Right forelimb (tissue), 1 donor: ENCODE measurements around the gene PIK3IP1.

Experiments used
- DNase-seq: peaks from one replicate; pipeline ENCODE4 v3.0.0-alpha.2; 2018

The PIK3IP1 gene

DNA sequence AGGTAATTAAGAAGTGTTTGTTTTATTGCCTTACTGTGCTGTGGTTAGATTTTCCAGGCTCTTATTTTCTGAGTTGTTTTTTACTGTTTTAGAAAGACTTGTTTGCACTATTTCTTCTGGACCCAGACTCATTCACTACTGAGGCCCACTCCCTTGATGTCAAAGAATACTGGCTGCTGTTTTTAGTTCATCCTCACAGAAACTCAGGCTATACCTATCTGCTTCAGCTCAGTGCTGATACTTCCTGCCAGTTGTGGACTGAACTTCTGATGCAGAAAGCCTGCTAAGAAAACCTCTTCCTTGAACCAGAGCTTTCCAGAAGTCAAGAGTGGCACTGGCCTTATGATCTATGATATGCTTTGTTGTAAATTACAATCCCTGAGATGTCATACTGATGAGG lies 15.9 kb upstream of the PIK3IP1 start:
- no peak for DNase-seq

DNA sequence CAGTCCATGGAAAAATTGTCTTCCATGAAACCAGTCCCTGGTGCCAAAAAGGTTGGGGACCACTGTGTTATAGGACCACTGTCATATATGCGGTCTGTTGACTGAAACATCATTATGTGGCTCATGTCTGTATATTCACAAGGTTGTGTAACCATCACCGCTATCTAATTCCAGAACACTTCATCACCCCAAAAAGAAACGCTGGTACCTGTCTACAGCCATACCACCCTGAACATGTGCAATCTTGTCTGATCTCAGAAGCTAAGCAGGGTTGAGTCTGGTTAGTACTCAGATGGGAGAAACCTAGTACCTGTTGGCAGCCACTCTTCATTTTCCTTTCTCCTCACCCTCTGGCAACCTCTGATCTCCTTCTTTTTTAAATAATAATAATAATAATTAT lies 12.9 kb upstream of the PIK3IP1 start:
- no peak for DNase-seq

DNA sequence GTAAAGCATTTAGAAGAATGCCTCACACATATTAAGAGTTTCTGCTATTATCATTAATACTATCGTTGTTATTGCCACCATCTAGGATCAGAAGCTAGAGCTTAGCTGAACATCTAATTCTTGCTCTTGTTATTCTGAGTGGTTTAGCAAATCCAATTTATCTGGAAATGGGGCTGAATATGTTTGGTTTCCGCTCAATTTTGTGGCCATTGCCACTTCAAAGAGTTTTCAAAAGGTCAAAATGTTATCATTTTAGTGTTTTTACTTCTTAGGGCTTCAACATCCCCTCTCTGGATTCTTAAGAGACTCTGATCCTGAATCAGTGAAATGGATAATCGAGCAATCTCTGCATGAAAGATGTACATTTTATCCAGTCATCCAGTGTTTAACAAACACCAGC lies 10.2 kb upstream of the PIK3IP1 start:
- DNase-seq, result no peak

DNA sequence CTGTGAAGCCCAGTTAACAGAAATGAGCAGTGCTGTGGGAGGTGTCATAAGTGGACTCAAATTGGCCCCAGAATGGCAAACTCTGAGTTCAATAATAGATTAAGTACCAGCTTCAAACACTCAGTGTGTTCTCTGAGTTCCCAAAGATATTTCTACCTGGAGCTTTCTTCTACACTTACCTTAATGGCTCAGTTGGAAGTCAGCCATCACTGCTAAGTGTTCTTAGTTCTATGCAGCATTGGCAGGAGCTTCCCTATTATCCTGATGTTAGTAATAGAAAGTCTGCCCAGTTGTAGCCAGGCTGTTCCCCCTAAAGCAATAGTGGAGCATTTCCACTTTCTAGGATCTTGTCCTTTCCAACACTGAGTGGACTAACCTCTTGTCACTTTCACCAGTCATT lies 9.7 kb upstream of the PIK3IP1 start:
- no peak for DNase-seq

DNA sequence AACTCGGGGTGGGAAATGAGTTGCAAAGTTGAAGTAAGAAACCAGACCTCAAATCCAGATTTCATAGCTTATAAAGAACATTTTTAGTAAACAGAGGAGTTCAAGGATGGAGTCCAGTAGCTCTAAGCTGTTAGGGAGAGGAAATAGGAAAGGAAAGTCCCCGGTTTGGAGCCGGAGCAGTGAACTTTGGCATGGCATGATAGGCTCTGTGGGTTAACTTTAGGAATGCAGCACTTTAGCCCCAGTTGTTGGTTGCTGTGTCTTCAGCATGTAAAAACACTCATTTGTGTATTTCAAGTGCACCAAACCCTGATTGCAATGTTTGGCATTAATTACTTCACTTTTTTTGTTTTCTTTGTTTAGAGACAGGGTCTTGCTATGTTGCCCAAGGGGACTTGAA lies 8.6 kb upstream of the PIK3IP1 start:
- no peak for DNase-seq

DNA sequence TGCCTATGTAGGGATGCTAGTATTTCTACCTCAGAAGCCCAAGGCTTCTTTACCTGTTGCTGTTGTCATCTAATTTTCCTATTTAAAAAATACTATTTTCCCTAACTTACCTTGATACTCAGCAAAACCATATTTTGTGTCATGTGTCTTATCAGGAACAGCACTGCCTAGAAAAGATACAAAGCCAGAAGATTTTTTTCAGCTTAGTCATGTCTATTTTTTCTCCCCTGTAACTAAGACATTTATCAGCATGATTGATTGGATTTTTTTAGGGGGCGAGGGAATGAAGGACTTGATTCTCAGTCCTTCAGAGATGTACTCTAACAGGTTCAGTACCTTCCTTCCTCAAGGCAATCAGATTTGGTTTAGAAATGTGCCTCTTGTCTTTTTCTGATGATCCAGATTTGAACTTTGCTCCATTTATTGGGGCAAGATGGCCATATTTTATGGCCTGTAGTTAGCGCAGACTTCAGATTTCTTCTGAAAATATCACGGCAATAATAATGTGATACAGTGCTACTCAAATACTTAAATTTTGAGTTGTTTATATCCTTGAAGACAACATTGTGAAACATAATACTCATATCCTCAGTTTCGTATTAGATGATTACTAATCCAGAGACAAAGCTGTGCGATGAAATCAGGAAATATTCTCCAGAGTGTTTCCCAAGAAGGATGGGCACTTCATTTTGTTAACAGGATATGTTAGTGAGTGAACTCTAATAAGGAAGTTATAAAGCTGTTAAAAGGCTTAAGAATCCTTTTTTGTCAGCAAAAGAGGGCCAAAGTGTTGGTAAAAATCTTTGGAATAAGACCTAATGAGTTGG lies 3.8 kb upstream of the PIK3IP1 start:
- no peak for DNase-seq

DNA sequence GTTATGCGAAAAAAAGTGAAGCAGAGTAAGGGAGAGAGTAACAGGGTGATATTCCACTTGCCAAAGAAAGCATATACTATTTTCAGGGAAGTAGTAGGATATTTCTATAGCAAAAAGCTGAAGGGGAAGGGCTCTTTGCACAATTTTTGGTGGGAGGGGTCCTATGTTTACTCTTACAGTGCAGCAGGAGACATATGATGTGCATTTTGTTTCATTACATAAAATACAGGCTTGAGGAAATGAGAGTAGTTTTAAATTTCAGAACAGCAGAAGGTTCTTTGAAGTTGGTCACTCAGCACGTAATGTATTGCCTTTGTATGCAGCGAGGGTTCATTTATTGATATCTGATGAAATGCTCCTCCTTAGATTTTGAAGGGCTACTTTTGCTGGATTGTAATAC lies 3.1 kb upstream of the PIK3IP1 start:
- DNase-seq, result no peak

DNA sequence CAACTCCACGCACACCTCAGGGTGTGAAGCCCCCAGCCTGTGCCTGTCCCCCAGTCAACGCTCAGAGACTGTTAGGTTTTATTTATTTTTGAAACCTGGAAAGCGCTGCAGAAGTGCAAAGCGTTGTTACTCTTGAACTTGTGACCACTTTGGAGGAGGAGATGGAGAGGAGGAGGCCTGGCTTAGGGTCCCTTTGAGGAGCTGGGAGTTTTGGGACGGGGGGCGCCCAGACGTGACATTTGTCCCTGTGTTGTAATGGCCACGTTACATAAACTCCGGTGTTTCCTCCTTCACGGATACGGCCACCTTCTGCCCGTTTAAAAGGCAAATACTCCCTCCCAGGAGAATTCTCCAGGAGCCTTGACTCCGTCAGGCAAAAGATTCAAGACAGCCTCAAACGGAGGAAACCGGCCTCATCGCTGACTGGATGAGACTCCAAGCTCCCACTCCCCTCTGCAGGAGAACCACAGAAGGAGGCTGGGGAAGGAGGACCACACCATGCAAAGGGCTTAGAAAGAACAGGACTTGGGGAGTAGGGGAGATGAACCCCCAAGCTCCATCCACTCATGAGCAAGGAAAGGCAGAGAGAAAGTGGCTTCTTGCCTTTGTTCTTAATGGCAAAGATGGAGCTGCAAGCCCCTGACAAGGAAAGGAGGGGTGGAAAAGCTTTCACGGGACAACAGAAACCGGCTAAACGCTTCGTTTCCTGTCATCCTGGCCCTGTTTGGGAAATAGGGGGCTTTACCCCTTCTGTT lies 630 bp downstream of the PIK3IP1 start:
- DNase-seq, result no peak

DNA sequence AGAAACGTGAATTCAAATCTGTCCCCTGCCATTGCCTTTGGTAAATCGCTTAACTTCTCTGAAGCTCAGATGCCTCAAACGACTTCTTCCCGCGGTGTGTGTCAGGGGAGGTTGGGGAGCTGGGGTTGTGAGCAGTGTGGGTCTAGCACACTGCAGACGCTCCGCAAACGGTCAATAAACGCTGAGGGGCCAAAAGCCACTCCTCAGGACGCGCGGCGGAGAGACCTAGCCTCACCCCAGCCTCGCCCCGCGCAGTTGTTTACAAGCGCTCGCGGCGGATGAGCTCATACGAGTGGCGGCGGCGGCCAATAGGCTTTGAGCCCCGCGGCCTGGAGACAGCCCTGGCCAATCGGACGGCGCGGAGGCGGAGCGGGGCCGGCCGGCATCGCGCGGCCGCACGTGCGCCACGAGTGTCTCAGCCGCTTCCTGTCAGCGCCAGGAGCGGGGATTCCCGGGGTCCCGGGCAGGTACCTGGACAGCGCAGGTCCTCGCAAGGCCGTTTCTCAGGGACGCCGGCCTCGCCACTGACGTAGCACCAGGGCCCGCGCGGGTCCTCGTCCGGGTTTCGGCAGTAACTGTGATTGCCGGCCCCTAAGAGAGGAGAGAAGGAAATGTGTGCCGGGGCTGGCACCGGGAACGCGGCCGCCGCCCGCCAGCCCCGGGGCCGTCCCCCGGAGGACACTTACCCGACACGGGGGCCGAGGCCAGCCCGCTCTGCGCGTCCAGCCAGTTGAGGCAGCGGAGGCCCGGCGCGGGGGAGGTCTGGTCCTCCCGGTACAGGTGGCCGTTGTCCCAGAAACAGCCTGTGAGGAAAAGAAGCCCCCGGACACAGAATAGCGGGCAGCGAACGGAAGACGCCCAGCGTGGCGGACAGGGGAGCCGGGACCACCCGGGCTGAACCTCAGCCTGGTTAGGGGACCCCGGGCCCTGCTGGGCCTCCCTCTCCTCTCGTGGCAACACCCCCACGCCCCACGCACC lies 1.5 kb downstream of the PIK3IP1 start:
- DNase-seq, result peak; percentile 90

DNA sequence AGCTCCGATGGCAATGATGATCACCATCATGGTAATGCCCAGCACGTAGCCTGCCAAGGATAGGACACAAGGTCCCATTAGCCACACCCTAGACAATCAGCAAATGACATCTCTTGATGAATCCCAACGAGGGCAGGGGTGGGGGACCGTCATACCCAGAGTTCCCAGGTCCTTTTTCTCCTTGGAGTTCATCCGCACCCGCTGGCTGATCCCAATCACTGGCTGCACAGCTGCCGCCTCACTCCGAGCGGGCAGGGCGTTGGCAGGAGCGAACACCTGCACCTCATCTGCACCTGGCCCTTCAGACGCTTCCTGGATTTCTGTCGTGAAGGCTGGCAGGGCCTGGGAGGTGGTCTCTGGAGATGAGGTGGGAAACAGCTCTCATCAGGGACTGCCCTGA lies 2.9 kb downstream of the PIK3IP1 start:
- no peak for DNase-seq

DNA sequence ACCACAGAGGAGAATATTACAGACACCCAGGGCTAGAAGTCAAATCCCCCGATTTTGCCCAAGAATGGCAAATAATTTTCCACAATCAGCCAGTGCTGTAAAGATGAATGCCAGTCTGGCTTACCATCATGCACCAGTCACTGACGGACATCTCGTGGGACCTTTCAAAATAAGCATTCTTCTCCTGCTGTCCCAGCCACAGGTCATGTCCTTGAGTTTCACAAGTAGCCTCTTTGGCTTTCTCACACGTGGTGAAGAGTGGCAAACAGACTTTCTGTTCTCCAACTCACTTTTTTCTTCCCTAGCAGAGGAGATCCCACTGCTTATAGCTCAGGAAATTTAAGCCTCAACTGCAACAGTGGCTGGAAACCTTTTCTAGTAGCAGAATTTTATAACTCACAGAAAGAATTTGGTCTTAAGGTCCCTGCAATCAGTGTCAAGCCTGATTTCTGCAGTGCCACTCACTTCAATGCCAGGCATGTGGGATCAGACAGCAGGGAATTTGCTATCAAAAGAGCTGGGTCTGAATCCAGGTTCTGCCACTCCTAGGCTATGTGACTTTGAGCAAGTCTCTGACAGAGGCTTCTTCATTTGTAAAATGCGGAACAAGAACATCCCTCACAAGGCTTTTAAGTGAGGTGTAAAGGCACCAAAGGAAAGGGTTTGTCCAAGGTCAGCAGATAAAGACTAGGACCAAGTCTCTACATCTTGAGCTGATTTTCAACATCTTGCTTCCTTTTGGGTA lies 3.6 kb downstream of the PIK3IP1 start:
- no peak for DNase-seq

DNA sequence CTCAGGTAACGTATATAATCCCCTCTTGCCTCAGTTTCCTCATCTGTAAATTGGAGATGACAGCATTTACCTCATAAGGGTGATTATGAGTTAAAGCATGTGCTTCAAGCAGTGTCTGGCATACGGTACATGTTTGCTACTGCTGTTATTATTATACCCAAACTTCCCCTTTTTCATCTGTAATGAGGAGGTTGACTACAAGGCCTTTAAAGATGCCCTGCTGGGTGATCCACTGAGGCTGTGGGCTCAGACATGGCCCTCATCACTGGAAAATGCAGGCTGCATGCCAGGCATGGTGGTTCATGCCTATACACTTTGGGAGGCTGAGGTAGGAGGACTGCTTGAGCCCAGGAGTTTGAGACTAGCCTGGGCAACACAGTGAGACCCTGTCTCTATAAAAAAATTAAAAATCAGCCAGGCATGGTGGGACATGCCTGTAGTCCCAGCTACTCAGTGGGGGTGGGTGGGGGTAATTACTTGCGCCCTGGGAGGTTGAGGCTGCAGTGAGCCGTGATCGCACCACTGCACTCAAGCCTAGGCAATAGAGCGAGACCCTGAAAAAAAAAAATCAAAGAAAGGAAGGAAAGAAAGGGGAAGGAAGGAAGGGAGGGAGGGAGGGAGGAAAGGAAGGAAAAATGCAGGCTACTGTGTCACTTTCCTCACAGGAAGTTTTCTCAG lies 4.3 kb downstream of the PIK3IP1 start:
- no peak for DNase-seq

DNA sequence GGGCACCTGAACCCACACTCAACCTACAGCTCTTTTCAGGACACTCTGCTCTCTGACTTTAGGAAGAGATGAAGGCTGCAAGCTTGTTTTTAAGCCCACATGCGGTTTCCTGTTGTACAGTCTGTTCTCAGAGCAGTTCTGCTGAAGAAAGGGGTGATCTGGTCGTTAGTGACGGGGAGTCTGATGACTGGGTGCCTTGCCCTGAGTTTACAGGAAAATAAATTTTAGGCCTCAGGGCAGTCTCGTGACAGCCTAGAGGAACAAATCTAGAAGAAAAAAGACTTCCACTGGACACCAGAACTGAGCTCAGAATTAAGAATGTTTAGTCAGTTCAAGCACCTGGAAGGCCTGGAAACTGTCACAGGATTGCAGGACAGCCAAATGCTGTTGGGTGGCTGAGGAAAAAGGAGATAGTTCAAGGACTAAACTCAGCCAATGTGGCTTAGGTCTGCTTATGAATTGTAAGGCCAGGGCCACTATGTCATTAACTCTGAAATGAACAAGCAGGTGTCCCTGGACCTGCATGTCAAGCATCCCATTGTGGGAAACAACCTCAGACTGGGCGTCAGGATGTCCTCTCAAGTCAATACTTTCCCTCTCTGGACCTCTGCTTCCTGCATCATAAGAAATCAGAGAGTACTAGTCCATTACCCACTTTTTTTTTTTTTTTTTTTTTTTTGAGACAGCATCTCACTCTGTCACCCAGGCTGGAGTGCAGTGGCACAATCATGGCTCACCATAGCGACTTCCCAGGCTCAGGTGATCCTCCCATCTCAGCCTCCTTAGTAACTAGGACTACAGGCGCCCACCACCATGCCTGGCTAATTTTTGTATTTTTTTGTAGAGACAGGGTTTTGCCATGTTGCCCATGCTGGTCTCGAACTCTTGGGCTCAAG lies 5.7 kb downstream of the PIK3IP1 start:
- no peak for DNase-seq

DNA sequence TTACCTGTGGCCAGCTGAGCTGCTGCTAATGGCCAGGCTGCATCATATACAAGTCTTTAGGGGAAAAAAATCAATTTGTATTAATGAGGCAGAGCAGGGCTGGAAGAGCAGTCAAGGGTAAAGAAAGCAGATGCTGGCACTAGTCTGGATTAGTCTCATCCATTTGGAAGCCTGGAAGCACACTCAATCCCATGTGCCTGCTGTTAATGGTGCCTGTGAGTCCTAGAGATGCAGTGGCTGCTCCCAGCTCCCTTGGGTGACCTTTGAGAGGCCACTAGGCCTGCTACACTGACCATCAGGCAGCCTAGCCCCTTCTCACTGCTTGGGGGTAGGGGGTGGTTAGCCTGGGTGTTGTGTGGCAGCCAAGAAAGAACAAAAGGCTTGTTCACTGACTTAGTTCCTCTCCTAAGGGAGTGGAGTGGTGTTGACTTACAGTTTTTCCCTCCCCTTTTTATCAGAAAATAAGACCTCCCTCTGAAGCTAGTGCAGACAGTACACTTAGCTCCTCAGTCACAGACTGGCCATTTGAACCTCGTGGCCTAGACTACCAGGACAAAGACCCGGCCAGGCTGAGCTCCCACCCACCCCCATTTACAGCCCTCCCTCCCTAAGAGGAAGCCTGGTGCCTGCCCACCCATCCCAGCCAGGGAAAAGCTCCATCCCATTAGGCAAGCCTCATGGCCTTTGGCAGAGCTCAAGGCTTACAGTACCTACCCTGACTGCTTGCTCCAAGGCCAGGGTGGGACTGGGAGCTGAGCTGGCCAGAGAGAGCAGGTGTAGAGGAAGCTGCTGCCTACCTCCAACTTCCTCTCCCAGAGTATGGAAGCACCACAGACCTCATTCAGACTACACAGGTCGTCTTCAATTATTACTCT lies 7.8 kb downstream of the PIK3IP1 start:
- no peak for DNase-seq

DNA sequence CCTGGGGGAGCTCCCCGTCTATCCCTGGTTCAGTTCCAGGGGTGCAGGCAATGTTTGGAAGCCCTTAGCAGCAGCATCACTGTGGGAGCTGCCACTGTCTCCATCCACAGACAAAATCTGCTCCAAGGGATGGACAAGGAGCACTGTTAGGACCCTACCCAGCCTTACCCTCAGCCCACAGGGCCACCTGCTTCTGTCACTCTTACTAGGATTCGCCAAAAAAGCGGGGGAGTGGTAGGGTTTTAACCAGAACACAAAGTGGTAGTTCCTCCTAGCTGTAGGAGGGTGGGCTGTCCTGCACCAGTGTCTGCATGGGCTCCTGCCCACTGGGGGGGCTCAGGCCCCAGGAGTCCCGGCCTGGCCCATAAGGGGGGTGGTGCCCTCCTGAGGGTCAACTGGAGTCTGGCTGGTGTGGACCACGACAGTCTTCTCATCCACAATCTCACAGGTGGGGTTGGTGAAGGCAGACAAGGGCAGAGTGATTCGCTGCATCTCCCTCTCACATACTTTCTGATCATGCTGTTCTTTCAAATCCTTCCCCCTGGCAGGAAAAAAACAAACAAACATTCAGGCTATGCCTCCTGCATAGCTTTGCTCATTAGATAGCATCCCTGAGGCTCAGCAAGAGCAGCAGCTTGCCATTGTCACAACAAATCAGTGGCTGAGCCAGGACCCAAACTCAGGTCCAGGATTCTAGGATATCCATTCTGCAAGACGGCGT lies 9.4 kb downstream of the PIK3IP1 start:
- no peak for DNase-seq

DNA sequence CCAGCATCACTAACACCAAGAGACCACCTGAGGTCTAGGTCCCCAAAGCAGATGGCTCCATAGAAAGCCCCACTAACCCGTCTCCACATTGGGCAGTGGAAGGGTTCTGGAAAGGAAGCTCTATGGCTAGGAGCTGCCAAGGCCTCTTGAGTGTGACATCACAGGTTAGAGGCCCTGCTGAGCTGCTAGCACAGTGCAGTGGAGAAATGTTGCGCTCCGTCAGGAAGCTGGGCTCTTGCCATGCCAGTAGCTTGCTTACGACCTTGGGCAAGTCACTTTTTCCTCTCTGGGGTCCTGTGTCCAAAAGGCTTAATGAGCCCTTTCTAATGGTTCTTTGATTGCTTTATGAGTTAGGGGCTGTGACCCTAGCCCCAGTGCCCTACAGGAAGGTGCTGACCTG lies 10.6 kb downstream of the PIK3IP1 start:
- no peak for DNase-seq

DNA sequence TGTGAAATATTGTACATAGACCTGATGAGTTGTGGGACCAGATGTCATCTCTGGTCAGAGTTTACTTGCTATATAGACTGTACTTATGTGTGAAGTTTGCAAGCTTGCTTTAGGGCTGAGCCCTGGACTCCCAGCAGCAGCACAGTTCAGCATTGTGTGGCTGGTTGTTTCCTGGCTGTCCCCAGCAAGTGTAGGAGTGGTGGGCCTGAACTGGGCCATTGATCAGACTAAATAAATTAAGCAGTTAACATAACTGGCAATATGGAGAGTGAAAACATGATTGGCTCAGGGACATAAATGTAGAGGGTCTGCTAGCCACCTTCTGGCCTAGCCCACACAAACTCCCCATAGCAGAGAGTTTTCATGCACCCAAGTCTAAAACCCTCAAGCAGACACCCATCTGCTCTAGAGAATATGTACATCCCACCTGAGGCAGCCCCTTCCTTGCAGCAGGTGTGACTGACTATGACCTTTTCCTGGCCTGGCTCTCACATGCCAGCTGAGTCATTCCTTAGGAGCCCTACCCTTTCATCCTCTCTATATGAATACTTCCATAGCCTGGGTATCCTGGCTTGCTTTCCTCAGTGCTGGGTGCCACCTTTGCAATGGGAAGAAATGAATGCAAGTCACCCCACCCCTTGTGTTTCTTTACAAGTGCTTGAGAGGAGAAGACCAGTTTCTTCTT lies 12.3 kb downstream of the PIK3IP1 start:
- no peak for DNase-seq

DNA sequence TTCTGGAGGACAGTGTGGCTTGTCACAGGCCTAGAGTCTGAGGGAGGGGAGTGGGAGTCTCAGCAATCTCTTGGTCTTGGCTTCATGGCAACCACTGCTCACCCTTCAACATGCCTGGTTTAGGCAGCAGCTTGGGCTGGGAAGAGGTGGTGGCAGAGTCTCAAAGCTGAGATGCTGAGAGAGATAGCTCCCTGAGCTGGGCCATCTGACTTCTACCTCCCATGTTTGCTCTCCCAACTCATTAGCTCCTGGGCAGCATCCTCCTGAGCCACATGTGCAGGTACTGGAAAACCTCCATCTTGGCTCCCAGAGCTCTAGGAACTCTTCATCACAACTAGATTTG lies 13.0 kb downstream of the PIK3IP1 start:
- no peak for DNase-seq
